Measurements from ENCODE around the gene RPS27. TPM values are rescaled to one million over a fixed set of nuclear protein-coding genes. Genes with fewer than 3 reads are reported as not detected.
A peak's percentile ranks its signal among the peaks of the same experiment; 100 is the strongest.

The RPS27 gene
- total and polyA plus RNA-seq, 2 of the 13 experiments (the other 11 are each of a cell fraction or from before 2014, with no cell fraction given), result 3,737 to 9,964 TPM

- ChIA-PET CTCF (ENCODE audit: low intra/inter-chr PET ratio, low total read pairs) (no interaction called here), POLR2A (interaction anchor here (1.1 to 10.0 kb wide), 3 partner anchors 17 to 30 kb away, joined by 3 to 209 read pairs (median 4); partner anchors contain the start of gene JTB)
- Histone ChIP-seq H3K9me3 (ENCODE audit: low read length) (no peaks in the 10 kb centered on the region), H3K27me3 (ENCODE audit: control insufficient read depth in 1 of 2, insufficient read depth in 2 of 2, low read length in 2 of 2) (peaks cover 0 to 7% of the 10 kb centered on the region in 2 experiments; a peak in 1 of 5 replicates), H4K20me1 (ENCODE audit: insufficient read depth, low read length) (peaks cover 7% of the 10 kb centered on the region; the same call in 1 of the 2 replicates), H2AFZ (ENCODE audit: low read length) (no peak overlapping the region), H3K4me3 (replicated peaks in 1 of 3; ENCODE audit: insufficient read depth in 1 of 3, low read depth in 2 of 3, low read length in 3 of 3) (no peak overlapping the region), H3K9ac (ENCODE audit: insufficient read depth, low read depth, low read length) (no peak overlapping the region), H3K36me3 (replicated peaks in 1 of 2; ENCODE audit: control insufficient read depth in 1 of 2, insufficient read depth in 2 of 2, low read length in 2 of 2) (peaks cover 0 to 13% of the 10 kb centered on the region in 2 experiments; a peak in 1 of 5 replicates), H3K4me2 (ENCODE audit: low read depth, low read length) (no peak overlapping the region), H3K4me1 (ENCODE audit: insufficient read depth, low read length) (peaks cover 54% of the 10 kb centered on the region), H3K27ac (ENCODE audit: extremely low read length, insufficient read depth, low read length) (no peak overlapping the region), H3K79me2 (ENCODE audit: insufficient read depth, low read length) (peaks cover 53% of the 10 kb centered on the region)
- peak; percentile 48 for TF ChIP-seq AGO2 (optimal IDR thresholded peaks at IDR 0.05; ENCODE audit: low read depth, low read length)
- TF ChIP-seq NFKB2 (CRISPR knock-in tag; IDR thresholded peaks at IDR 0.05; ENCODE audit: borderline replicate concordance), result no peak
- BruUV-seq (replicated peaks), result no TSS peak
- ATAC-seq (no peak), FAIRE-seq (no peak), DNase-seq (ENCODE audit: low spot score) (no peak)
- in situ Hi-C loops (cut with HindIII; ENCODE audit: extremely low pct_ligation_motif_present, low pct_unique_long_range_greater_than_20kb), result no loop called here
- intact Hi-C loops (cut with micrococcal nuclease; ENCODE audit: unreplicated experiment), result no loop called here
- WGBS (ENCODE audit: low lambda C conversion rate), result 98% methylated on average over 8 of the region's 11 CpGs
Measured at GRCh38 chr1:153960206-153960605, 30.4 kb upstream of the RPS27 start.

GRCh38 chr1:153961421-153961820, 29.1 kb upstream of the RPS27 start:
- in situ Hi-C loops (cut with HindIII; ENCODE audit: extremely low pct_ligation_motif_present, low pct_unique_long_range_greater_than_20kb), result no loop called here
- Histone ChIP-seq H3K4me3 (replicated peaks in 1 of 3; ENCODE audit: insufficient read depth in 1 of 3, low read depth in 2 of 3, low read length in 3 of 3) (peak overlapping the region in 2 of 3 experiments; percentile 90 to 92; a peak in 2 of 6 replicates), H2AFZ (ENCODE audit: low read length) (no peak overlapping the region), H3K36me3 (replicated peaks in 1 of 2; ENCODE audit: control insufficient read depth in 1 of 2, insufficient read depth in 2 of 2, low read length in 2 of 2) (peaks cover 0 to 13% of the 10 kb centered on the region in 2 experiments; a peak in 1 of 5 replicates), H3K4me2 (ENCODE audit: low read depth, low read length) (peak overlapping the region; percentile 98), H3K27ac (ENCODE audit: extremely low read length, insufficient read depth, low read length) (peak overlapping the region; percentile 79), H3K27me3 (ENCODE audit: control insufficient read depth in 1 of 2, insufficient read depth in 2 of 2, low read length in 2 of 2) (peaks cover 0 to 7% of the 10 kb centered on the region in 2 experiments; a peak in 1 of 5 replicates), H3K9ac (ENCODE audit: insufficient read depth, low read depth, low read length) (peak overlapping the region; percentile 89), H3K4me1 (ENCODE audit: insufficient read depth, low read length) (peaks cover 53% of the 10 kb centered on the region), H3K9me3 (ENCODE audit: low read length) (no peaks in the 10 kb centered on the region), H4K20me1 (ENCODE audit: insufficient read depth, low read length) (peaks cover 2% of the 10 kb centered on the region; the same call in 1 of the 2 replicates), H3K79me2 (ENCODE audit: insufficient read depth, low read length) (peaks cover 44% of the 10 kb centered on the region)
- FAIRE-seq (no peak), DNase-seq (ENCODE audit: low spot score) (no peak), ATAC-seq (no peak)
- TF ChIP-seq FOXP4 (CRISPR knock-in tag; IDR thresholded peaks at IDR 0.05), result no peak
- no peak for TF ChIP-seq YEATS4 (CRISPR knock-in tag; IDR thresholded peaks at IDR 0.05; ENCODE audit: borderline replicate concordance)
- TF ChIP-seq ADNP (CRISPR knock-in tag; IDR thresholded peaks at IDR 0.05), result no peak
- no peak for TF ChIP-seq ZNF101 (CRISPR knock-in tag; IDR thresholded peaks at IDR 0.05; ENCODE audit: borderline replicate concordance, low read depth)
- 96% methylated on average over 4 of the region's 4 CpGs for WGBS (ENCODE audit: low lambda C conversion rate)
- CTCF ChIA-PET (ENCODE audit: low intra/inter-chr PET ratio, low total read pairs), result no interaction called here
- intact Hi-C loops (cut with micrococcal nuclease; ENCODE audit: unreplicated experiment), result no loop called here
- no TSS peak for BruUV-seq (replicated peaks)
- POLR2A ChIA-PET, result interaction anchor here (3.7 to 10.0 kb wide), 2 partner anchors 16 kb away, joined by 41 to 209 read pairs; partner anchors contain the start of genes DENND4B and JTB
